GM19238 (cell line): ENCODE data around the gene DLST.
A peak's percentile ranks its signal among the peaks of the same experiment; 100 is the strongest.

ENCODE experiments used
- DNase-seq: peaks from one replicate; pipeline ENCODE4 v3.0.0; 2011; ENCODE audit warnings: low spot score; ENCODE audit not compliant: insufficient read length

Gene DLST

GRCh38 chr14:74860899-74861733, 20.6 kb upstream of the DLST start:
- DNase-seq = peak; percentile 62

GRCh38 chr14:74861734-74862090, 20.0 kb upstream of the DLST start:
- DNase-seq = no peak

DNA sequence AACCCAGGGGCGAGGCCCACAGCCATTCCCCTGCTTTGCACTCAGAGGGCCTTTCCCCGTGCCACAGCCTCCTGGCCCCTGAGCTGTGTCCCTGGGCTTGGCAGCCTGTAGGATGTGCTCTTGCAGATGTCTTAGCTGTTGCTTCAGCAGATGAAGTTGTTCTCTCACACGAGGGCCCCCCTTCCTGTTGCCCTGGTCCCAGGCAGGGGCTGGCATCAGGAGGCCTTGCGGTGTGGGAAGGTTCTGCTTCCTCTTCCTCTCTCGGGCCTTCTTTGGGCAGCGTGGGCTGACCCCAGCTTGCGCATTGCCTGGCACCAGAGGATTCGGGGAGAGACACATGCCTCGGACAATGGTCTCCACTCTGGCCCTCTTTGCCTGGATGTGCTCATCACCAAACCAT, 18.4 kb upstream of the DLST start:
- no peak for DNase-seq

- no peak for DNase-seq
Observed at GRCh38 chr14:74864198-74864597, 17.5 kb upstream of the DLST start.

- DNase-seq = no peak
Observed at GRCh38 chr14:74865156-74865555, 16.6 kb upstream of the DLST start.

DNA sequence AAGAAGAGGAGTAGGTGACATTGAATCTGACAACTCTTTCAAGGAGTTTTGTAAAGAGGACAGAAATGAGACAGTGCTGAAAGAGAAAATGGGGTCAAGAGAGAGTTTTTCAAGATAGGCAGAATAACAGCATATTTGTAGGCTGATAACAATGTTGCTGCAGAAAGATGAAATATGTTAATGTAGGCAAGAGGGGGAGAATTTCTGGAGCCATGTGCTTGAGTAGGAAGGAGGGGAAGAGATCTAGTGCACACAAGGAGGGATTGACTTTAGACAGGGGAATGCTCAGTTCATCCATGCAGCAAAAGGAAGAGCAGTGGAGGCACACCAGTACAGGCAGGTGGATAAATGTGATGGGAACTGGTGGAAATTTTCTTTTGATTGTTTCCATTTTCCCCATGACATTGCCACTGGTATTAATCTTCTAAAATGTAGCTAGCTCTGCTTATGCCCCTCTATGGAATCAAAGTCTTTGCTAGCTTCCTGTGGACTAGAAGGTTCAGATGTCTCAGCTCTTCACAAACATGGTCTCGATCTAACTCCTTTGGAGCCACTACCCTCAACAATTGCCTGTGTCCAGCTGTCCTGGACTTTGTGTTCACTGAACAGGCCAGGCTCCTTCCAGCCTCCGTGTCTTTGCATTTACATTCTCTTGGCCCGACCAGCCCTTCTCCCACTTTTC, 14.9 kb upstream of the DLST start:
- DNase-seq = no peak

GRCh38 chr14:74867673-74868072, 14.0 kb upstream of the DLST start:
- DNase-seq = no peak

DNA sequence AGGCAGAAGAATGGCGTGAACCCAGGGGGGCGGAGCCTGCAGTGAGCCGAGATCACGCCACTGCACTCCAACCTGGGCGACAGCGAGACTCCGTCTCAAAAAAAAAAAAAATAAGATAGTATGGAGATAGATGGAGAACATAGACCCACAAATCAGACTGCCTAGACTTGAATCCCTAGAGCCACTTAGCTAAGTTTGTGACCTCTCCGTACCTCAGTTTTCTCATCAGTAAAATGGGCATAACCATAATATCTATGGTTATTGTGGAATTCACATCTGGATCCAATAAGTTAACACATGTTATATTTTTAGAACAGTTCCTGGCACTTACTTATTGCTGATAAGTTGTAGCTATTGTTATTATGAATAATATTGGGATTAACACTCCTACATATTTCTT, 13.0 kb upstream of the DLST start:
- no peak for DNase-seq

DNA sequence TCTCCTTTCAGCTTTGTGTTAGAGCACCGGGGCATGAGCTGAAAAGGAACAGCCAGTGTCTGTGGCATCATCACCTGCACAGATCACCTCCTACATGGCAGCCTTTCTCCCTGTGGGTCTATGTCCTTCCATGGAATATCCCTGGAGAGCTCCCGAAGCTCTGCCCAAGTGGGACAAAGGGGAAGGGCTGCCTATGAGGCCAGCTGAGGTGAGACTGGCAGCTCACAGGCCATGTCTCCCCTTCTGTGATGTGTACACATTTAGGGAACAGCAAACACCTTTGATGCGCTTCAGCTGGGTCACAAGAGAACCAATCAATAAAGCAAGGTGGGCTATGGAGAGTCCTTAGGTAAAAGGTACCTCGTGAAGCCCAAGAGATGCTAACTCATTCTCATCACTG, 9.9 kb upstream of the DLST start:
- no peak for DNase-seq

DNA sequence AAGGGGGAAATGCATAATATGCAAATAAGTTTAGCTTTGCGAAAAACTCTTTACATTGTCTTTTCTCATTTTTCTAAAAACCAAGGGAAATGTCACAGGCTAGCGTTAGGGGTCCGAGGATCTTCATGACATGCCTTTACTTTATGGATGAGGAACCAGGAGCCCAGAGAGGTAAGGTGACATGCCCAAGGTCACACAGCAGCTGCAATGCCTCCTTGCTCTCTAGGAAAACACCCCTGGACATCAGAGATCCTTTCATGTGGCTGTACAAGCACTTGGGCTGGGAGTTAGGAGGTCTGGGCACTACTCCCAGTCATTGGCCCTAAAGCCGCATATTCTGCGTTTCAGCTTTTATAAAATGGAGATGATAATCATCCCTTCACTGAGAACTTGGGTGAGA, 6.5 kb upstream of the DLST start:
- no peak for DNase-seq

DNA sequence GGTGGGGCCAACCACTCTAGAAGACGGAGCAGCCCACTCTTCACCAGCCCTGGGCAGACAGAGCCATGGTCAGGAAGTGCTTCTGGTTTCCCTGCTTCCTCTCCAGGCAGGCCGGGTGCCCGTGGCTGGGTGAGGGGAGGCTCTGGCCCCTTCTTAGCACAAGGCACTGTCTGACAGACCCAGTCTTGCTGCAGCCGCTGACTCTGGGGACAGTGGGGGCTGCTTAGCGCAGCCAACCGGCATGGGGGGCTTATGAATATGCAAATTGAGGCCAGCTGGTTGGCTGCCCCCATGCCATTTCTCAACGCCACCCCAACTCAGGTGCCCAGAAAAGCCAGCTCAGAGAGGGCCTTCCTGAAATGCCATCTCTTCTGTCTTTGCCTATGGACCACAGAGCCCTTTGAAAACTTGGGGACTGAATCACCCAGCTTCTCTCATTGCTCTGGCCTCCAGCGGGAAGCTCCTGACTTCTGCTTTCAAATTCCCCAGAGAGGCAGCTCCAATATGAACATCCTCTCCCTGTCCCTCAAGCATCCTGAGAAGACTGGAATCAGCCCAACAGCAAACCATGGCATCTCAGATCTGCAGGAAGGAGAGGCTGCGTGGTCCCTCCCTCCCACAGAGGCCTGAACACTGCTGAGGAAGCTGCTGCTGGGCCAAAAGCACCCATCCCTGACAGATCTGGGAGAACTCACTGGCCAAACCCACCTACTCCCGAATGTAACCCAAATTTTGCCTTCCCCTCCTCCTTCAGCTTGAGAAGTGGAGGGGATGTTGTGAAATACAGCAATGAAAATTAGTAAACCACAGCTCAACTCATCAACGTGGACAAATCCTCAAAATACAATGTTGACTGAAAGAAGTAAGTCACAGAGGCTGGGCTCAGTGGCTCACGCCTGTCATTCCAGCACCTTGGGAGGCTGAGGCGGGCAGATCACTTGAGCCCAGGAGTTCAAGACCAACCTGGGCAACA, 5.5 kb upstream of the DLST start, which contains the start of gene PROX2:
Gene PROX2, minus strand, starts transcription at position 205 of the 973 bp plus-strand sequence. CDS start 12,311 bp downstream, outside the sequence.
- DNase-seq = no peak

GRCh38 chr14:74879427-74880182, 2.1 kb upstream of the DLST start:
- DNase-seq = no peak

DNA sequence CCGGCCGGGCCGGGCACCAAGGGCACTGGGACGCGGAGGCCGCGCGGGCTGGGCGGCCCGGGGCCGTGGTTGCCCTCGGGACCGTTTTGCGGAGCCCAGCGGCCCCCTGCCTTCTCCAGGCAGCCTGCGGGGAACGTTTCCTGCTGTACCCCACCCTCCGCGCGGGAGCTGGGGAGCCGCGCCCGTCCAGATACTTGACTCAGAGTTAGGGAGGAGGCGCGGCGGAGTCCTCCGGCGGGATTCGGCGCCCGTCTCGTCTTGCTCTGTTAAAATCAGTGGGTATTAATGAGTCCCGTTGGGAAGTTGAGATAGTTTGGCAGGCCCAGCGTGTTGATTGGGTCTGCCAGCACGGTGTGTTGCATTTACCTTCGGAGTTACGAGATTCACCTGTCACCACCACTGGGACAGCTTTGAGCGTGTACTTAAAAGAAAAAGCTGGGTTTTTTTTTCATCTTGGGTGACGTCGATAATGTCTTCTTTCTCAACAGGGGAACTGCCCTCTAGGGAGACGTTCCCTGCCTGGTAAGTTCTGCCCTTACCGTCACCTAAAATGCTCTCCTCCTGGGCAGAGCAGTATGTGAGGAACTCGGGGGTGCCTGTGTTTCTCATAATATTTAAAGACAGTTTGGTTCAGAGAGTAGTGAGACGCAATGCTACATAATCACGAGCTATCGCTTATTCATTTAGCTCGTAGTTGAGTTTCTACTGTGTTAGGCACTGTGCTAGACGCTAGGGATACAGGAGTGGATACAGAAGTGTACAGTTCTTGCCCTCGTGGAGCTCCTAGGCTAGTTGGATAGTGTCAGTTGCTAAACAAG, 596 bp downstream of the DLST start:
- peak; percentile 30 for DNase-seq

DNA sequence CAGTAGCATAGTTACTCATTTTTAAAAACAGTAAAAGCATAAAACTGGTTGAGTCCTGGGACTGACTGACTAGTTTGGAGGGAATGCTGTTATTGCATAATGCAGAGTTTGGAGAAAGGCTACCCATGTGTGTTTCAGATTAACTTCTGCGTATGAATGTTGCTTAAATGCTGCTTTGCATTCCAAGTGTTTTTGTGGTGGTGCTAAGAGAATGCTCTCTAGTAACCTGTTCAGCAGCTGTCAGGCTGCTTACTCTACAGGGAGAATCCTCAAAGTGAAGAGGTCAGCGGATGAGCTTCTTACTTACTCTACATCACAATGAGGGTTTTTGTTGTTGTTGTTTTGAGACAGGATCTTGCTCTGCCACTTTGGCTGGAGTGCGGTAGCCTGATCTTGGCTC, 4.3 kb downstream of the DLST start:
- no peak for DNase-seq

DNA sequence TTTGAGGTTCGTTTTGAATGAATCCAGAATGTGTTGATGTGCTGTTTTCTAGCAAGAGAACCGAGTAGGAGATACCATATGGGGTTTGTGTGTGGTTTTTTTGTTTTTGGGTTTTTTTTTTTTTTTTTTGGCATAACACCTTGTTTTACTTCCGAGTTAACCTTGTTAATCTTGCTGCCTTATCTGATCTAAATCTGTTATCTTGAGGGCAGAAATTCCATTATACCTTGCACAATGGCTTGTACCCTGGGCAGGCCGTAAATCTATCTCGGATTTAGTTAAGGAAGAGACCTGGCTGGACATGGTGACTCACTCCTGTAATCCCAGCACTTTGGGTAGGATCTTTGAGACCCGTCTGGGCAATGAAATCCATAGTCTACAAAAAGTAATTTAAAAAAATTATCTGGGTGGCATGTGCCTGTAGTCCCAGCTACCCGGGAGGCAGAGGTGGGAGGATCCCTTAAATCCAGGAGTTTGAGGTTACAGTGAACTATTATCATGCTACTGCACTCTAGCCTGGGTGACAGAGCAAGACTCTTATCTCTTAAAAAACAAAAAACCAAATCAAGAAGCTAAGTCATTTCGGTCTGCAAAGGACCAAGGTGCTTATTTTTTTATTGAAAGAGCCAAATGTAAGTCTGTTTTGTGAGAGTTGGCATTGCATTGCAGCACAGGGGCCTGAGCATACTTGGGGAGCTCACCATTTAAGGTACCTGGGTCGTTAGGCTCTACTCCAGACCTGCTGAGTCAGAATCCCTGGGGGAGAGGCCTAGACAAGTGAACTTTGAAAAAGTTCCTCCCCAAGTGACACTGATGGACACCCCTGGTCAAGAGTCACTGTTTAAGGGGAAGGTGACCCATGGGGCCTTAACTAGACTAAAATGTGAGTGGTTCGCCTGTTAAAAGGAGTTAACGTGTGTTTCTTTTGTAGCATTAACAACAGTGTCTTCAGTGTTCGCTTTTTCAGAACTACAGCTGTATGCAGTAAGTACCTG, 6.7 kb downstream of the DLST start:
- no peak for DNase-seq

- no peak for DNase-seq
Observed at GRCh38 chr14:74890262-74890661, 8.5 kb downstream of the DLST start.

GRCh38 chr14:74891870-74892269, 10.2 kb downstream of the DLST start:
- DNase-seq = no peak

GRCh38 chr14:74892745-74893144, 11.0 kb downstream of the DLST start:
- no peak for DNase-seq

GRCh38 chr14:74893614-74894091, 11.9 kb downstream of the DLST start:
- DNase-seq = no peak
